Cardiac muscle cell (in vitro differentiated cells and primary cell): Measurements from ENCODE around the gene SH3PXD2A. TPM values are rescaled to one million over a fixed set of nuclear protein-coding genes. Genes with fewer than 3 reads are reported as not detected.

Experiments
- DNase-seq, 2 donors: peaks; one replicate each; pipeline versions ENCODE4 v3.0.0 to v3.0.0-alpha.2; 2010 to 2017; ENCODE audit warnings: low read depth in 1 of 2, low spot score in 1 of 2
- H3K27ac ChIP-seq: fragments of 200-600 bp; sonication (generic); 2 replicates; pipeline ENCODE4 v1.5.1; 2016
- H3K27me3 ChIP-seq: fragments of 200-600 bp; sonication (generic); 2 replicates; pipeline ENCODE4 v1.6.0; 2016; ENCODE audit warnings: control low read depth
- H3K36me3 ChIP-seq: fragments of 200-600 bp; sonication (generic); 2 replicates; pipeline ENCODE4 v1.5.1; 2016; ENCODE audit warnings: control low read depth
- H3K4me1 ChIP-seq: fragments of 200-600 bp; sonication (generic); 2 replicates; pipeline ENCODE4 v1.8.1; 2017; ENCODE audit warnings: low read depth, mild to moderate bottlenecking, mixed run types
- H3K4me3 ChIP-seq: fragments of 200-600 bp; sonication (generic); 2 replicates; pipeline ENCODE4 v1.5.1; 2016; ENCODE audit warnings: mild to moderate bottlenecking
- H3K9me3 ChIP-seq: fragments of 200-600 bp; sonication (generic); 2 replicates; pipeline ENCODE4 v1.5.1; 2017; ENCODE audit warnings: low read depth, mild to moderate bottlenecking, control low read depth
- CTCF ChIP-seq: IDR thresholded peaks from 2 replicates; pipeline ENCODE4 v1.5.1; 2012; ENCODE audit warnings: low read depth, mild to moderate bottlenecking, low read length
- polyA plus RNA-seq: library from polyadenylated mRNA; unstranded; fragments of >200 nt; fragmentation: Nextera tagmentation; extraction: Ambion mirVana; gene quantifications from 2 replicates; pipeline ENCODE4 v1.2.1, GENCODE V29; 2016
- total RNA-seq: library from RNA; depleted of rRNA; stranded (reverse); fragments of >200 nt; gene quantifications from 2 replicates; pipeline ENCODE4 v1.2.3, GENCODE V29; 2016

Gene SH3PXD2A
- total and polyA plus RNA-seq, 2 experiments from 2014 or later = 32.2 to 75.9 TPM

GRCh38 chr10:103876155-103876554 lies 20.8 kb upstream of the SH3PXD2A start:
- Histone ChIP-seq H3K9me3 (no peaks in the 10 kb centered on the region), H3K4me1 (peaks cover 15% of the 10 kb centered on the region), H3K36me3 (no peaks in the 10 kb centered on the region), H3K4me3 (no peak overlapping the region), H3K27me3 (no peaks in the 10 kb centered on the region), H3K27ac (no peak overlapping the region)
- no peak for DNase-seq
- no peak for TF ChIP-seq CTCF

- TF ChIP-seq CTCF = no peak
- Histone ChIP-seq H3K36me3 (no peaks in the 10 kb centered on the region), H3K4me1 (peaks cover under 1% of the 10 kb centered on the region), H3K27me3 (no peaks in the 10 kb centered on the region), H3K4me3 (no peak overlapping the region), H3K27ac (no peak overlapping the region), H3K9me3 (no peaks in the 10 kb centered on the region)
- DNase-seq = no peak
Observed at GRCh38 chr10:103874730-103875129, 19.4 kb upstream of the SH3PXD2A start.

- H3K4me3 ChIP-seq = no peak overlapping the region
- no peaks in the 10 kb centered on the region for H3K36me3 ChIP-seq
- no peak for DNase-seq
- no peak for TF ChIP-seq CTCF
- H3K9me3 ChIP-seq = no peaks in the 10 kb centered on the region
- no peaks in the 10 kb centered on the region for H3K4me1 ChIP-seq
- no peaks in the 10 kb centered on the region for H3K27me3 ChIP-seq
- no peak overlapping the region for H3K27ac ChIP-seq
Observed at GRCh38 chr10:103872137-103872931, 17.0 kb upstream of the SH3PXD2A start.

- Histone ChIP-seq H3K27ac (no peak overlapping the region), H3K36me3 (no peaks in the 10 kb centered on the region), H3K9me3 (no peaks in the 10 kb centered on the region), H3K4me1 (no peaks in the 10 kb centered on the region), H3K4me3 (no peak overlapping the region), H3K27me3 (no peaks in the 10 kb centered on the region)
- TF ChIP-seq CTCF = no peak
- DNase-seq = no peak
Observed at GRCh38 chr10:103871006-103871405, 15.6 kb upstream of the SH3PXD2A start.

GRCh38 chr10:103870516-103870915 lies 15.1 kb upstream of the SH3PXD2A start:
- H3K27ac ChIP-seq = no peak overlapping the region
- H3K9me3 ChIP-seq = no peaks in the 10 kb centered on the region
- H3K36me3 ChIP-seq = no peaks in the 10 kb centered on the region
- H3K27me3 ChIP-seq = no peaks in the 10 kb centered on the region
- no peaks in the 10 kb centered on the region for H3K4me1 ChIP-seq
- no peak overlapping the region for H3K4me3 ChIP-seq
- TF ChIP-seq CTCF = no peak
- DNase-seq = peak in 1 of 2 donors; percentile 36
